ENCODE results near the gene REPIN1.

REPIN1 gene

DNA sequence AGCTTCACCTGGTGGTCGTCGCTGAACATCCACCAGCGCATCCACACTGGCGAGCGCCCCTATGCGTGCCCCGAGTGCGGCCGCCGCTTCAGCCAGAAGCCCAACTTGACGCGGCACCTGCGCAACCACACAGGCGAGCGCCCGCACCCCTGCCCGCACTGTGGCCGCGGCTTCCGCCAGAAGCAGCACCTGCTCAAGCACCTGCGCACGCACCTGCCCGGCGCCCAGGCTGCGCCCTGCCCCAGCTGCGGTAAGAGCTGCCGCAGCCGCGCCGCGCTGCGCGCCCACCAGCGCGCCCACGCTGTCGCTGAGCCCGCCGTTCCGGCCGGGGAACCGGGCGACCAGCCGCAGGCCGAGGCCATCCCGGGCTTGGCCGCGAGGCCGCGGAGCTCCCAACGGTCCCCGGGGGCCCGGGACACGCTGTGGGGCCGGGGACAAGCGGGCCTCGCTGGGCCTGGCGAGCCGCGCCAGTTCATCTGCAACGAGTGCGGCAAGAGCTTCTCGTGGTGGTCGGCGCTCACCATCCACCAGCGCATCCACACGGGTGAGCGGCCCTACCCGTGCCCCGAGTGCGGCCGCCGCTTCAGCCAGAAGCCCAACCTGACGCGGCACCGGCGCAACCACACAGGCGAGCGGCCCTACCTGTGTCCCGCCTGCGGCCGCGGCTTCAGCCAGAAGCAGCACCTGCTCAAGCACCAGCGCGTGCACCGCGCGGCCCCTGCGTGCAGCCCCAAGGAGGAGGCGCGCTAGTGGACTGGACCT is 28.9 kb downstream of the REPIN1 start:
- FAIRE-seq = no peak

DNA sequence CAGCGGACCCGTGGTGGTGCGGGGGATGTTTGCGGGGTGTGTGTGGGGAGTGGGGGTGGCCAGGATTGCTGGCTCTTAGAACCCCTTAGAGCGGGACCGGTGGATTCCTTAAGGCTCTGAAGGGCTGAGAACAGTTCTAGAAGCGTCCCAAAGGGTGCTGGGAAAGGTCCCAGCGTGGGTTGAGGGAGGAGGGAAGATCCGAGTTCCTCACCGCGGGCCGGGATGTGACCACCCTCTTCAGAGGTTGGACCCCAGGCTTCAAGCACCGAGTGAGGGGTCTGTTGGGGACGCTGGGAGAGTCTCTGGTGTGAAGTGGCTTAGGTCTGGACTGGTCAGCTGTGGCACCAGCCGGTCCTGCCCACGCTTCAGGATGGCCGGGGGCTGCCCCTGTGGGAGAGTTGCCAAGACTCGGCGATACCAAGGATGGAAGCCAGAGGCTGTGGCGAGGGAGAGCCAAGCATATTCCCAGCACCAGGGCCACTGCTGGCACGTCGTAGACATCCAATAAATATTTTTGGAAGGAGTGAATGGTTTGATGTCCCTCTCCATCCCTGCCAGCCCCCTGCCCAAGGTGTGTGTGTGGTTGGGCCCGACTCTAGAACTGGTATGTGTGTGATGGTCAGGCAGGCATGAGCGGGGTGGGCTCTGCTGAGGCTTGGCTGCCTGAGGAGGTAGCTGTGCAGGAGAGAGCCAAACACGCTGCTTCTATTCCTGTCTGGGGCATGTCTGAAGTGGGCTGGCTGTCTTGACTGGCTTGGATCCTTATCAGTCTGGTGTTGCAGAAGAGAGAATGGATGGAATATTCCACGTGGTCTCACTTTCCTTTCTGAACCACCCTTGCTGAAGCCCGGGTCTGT is 29.7 kb downstream of the REPIN1 start:
- FAIRE-seq = no peak

DNA sequence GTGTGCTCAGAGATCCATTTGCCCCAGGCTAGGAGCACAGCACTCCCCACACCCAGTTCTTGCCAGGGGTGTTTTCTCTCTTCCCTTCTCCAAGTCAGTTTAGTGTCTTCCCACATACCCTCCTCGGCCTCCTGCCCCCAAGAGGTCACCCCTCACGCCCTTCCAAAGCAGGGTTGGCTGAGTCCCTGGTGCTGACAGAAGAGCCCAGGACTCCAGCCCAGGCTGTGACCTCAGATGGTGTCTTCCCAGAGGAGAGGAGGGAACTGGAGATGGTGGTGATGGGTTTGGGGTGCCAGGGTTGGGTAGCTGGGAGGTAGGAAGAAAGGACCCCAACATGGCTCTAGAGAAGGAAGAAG is 30.3 kb downstream of the REPIN1 start:
- no peak for FAIRE-seq

DNA sequence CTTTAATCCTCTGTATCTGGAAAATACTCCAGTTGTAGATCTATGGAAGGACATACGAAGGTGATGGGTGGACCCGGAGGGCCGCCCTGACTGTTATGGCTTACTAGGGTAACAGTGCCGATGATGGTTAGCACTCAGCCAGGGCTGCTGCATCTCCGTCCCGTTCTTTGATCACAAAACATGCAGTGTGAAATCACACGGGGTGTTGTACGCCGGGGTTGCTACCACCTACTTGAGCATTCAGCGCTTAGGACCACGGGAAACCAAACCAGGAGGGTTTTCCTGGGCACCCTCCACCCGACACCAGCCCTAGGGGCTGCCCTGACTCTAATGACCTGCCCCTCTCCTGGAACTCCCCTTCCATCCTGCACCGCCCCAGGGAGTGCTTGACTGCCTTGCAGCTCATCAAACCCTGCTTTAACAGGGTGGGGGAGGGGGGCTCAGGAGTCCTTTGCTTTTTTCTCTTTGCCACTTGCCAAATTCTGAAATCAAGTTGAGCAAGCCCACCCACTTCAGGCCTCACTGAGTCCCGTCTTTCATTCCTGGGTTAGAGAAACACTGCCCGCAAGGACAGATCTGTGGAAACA is 30.9 kb downstream of the REPIN1 start:
- FAIRE-seq = no peak

DNA sequence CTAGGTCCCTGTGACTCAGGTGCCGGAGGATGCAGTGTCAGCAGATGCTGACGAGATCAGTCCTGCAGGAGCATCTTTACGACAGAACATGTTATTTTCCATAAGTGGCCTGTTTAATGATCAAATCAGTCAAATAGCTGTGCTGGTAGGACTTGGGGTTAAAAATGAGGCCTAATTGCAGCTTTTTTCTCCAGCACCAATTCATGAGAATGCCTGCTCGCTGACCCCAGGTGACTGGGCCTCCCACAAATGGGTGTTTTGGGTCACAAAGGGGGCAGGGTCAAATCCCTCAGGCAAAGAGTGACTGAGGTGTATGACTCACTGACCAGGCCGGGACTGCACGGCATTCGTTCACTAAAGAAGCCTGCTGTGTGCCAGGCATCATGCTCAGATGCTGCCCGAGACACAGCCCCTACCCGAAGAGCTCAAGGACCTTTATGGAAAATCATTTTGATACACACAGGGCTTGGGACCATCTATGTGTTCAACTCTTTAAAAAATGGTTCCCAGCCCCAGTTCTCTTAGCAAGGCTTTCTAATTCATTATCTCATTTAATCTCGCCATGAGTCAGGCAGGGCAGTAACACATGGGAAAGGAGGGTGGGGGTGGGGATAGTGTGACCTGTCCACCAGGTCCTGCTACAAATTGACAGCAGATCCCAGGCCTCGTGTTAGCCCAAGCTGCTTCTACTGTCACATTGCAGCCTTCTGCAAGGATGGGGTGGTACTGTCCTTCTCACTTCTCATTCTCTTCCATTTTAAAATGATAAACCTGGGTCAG is 31.6 kb downstream of the REPIN1 start:
- FAIRE-seq = no peak

DNA sequence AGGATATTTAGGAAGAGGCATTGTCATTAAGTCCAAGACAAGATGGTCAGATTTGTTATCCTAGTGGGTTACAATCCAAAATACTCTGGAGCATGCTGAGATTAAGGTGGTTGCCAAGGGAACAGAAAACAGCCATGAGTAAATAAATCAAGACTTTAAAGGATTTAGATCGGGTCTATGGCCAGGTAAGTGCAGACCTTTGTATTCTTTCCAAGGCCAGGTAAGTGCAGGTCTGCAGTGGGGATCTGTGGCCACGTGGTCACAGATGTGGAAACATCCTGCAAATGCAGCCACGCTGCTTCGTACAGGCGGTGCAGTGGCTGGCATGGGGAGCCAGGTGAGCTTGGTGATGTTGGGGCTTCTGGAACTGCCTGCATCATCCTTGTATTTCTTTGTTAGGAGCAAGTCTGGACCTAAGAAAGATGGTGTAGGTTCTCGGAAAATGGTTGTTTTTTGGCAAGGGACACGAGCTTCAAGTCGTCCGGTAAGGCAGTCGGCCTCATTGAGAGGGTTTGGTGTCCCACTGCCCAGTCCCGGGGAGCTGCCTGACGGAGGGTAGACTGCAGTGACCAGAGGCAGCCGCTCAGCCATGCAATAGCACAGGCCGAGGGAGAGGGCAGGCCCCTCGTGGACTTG is 32.3 kb downstream of the REPIN1 start:
- FAIRE-seq = no peak

DNA sequence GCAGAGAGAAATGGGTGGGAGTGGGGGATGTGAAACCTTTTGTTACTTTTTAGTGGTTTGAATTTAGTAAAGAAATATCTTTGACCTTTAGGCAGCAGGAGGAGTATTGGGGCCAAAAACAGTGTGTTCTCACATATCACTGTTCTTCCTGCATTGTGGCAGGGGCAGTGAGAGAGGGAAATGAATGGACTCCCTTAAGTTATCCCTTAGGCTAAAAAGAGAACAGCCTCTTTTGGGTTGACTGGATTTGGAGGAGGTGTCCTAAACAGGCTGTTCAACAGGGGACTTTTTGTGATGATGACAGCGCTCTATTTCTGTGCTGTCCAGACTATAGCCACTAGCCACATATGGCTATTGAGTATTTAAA is 32.8 kb downstream of the REPIN1 start:
- no peak for FAIRE-seq

DNA sequence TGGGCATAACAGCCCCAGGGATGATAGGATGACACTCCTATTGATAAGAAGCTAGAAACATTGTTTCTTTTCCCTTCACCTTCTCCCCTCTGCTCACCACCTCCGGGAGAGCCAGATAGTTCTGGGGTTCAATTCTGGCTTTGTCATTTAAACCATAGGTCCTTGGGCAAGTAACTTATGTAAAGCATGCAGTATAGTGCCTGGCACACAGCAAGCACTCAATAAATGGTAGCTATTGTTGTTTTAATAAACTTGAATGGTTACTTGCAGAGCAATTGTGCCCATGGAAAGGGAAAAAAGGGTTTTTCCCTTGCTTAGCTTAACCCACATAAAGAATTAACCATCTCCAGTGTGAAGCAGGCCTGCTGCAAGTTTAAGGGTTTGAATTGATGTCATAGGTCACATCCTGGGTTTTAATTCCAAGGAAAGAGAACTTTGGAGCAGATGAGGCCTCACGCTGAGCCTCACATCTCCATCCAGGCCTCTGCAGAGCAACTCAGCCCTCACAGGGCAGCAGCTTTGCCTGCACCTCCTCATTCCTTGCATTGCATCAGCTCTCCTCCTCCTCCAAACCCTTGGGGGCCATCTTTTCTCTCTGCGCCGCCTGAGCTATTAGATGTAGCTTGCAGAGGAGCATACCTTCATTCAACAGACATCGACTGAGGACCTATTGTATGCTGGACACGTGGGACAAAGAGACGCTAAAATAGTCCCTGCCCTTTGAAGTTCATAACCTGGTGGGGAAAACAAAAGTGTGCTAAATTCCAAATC is 33.4 kb downstream of the REPIN1 start:
- FAIRE-seq = no peak

DNA sequence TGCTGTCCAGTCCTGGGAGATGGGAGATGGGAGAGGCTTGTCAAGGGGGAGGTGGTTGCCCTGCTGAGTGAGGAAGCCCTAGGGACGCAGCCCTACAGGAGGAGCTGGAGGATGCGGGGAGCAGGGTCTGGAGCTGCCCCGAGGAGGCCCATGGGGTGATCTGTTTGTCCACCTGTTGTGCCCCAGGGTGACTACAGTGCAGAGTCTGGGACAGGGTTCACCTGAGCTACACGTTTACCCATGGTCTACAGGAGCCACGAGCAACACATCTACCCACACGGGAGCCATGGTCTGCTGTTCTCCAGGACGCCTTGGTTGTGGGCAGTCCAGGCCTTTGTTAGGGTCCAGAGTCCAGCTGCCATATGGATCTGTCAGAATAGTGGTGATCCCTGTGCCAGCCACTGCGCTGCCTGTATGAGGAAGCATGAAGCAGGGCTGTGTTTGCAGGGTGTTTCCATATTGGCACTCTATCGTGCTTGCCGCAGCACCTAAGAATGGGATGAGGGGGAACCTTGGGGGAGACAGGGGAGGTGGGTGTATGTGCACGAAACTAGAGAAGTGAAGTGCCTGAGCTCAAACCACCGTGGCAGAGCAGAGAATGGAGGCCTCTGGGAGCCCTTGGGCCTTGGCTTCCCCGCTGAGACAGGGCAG is 34.2 kb downstream of the REPIN1 start:
- no peak for FAIRE-seq

DNA sequence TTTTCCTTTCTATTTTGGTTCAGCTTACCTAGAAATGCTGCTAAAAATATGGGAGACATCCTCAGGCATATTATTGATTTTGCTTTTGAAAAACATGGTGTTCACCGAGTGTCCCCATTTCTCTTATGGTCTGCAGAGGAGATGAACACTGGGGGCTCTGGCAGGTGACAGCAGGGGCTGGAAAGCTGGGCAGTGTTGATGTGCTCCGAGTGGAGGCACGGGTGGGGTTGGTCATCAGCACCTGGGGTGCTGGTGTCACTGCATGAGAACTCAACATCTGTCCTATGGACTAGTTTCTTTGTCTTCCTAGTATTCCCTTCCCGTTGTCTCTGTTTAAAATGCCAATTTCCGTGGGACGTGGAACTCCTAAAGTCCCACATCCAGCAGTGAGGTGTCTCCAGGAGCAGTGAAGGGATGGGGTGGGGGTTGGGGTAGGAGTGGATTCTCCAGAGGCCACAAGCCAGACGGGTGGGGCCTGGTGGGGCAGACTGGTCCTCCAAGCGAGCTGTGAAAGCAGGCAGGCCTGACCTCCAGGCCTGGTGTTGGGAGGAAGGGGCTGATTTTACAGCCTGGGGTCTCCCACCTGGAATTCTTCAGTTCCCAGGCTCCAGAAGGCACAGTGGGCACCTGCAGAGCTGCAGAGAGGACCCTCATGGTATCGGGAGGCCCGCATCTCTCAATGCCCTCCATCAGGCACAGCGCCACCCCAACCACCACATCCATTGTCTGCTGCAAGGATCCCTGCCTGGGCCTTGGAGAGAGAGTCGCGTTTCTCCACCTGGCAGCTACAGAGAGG is 35.0 kb downstream of the REPIN1 start:
- no peak for FAIRE-seq

DNA sequence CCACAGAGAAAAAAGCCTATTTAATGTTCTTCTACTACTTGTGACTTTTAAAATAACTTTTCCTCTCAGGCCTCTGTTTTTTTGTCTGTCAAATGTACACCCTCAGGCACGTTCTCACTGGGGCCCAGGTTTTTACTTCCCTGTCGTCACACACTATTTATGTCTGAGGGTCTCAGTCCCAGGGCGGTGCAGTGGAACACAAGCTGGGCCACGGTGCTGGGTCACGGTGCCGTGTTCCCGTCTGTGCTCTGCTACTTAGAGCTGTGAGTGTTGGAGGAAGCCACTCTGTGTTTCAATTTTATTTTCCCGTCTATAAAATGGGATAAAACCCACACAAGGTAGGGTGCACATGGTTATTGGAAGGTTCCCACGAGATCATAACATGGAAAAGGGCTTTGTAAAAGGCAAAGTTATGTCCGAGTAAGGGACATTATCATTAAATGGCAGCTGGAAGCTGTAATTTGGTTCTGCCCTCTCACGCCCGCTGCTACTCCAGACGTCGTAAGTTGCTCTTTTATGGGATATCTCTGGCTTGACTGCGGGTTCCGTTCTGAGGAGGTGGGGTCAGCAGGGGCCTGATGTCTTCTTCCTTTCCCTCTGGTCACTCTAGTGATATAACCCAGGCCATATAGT is 35.7 kb downstream of the REPIN1 start:
- FAIRE-seq = no peak

DNA sequence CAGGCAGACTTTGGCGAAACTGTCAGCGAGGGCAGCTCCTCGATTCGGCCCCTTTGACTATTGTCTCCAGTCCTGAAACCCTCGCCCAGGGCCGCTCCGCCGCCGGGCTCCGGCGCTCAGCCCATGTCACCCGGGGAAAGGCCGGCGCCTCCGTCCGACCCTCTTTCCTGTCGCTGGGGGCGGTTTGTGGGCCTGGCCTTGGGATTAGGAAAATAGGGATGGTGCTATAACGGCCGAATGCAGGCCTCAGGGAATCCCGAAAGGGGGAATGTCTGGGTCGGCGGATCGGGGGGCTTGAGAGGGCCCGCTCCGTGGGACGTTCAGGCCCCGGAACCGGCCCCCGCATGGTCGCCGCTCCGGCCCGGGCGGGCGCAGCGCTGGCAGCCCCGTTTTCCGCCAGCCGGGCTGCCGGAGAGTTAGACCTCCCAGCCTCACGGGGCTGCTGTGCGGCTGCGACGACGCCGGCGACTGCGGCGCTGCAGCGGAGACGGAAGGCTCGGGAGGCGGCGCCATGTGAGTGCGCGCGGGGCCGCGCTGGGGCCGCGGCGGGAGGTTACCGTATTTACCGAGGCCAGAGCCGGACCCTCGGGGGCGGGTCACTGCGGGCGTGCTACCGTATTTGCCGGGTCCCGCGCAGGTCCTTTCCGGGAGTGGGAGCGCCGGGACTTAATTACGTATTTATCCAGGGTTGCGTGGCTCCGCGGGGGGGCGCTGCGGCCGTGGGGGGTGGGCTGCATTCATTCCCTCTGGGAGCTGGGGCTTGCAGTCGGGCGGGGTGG is 36.4 kb downstream of the REPIN1 start:
- FAIRE-seq = no peak

DNA sequence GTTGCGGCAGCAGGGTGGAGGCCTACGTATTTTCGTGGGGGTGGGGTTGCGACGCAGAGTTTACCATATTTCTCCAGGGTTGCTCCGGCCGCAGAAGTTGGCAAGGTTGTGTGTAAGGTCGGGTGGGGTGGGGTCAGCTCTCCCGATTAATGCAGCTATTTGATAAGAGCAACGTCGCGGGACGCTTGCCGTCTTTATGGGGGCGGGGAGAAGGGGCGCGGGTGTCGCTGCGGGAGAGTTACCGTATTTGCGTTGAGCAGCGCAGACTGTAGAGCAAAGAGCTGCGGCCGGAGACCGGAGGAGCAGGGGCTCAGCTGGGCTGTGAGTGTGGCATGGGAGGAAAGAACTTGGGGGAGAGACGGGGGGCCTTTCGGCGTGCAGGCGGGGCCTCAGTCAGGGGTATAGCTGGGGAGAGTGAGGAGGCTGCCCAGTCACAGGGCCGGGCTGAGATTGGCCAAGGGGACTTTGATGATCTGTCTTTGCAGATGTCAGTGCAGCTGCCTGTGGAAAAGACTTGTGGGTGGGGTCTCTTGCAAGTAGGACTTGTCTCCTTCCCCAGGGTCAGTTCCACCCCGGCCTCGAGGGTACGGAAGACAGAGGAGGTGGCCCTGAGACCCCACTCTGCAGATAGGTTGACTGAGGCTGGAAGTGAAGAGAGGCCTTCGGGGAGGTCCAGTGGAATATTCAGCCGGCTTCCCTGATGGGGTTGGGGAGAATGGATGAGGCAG is 37.1 kb downstream of the REPIN1 start:
- no peak for FAIRE-seq

DNA sequence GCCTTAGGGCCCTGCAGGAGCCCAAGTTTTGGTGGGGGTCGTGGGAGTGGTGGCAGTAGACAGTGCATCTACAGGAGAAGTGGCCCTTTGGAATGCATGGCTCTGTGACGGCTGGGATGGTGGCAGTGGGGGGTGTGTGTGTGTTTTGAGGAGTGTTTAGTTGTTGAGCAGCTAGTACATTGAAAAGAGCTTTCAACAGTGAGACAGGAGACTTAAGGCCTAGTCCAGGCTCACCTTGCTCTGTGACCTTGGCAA is 37.6 kb downstream of the REPIN1 start:
- no peak for FAIRE-seq

DNA sequence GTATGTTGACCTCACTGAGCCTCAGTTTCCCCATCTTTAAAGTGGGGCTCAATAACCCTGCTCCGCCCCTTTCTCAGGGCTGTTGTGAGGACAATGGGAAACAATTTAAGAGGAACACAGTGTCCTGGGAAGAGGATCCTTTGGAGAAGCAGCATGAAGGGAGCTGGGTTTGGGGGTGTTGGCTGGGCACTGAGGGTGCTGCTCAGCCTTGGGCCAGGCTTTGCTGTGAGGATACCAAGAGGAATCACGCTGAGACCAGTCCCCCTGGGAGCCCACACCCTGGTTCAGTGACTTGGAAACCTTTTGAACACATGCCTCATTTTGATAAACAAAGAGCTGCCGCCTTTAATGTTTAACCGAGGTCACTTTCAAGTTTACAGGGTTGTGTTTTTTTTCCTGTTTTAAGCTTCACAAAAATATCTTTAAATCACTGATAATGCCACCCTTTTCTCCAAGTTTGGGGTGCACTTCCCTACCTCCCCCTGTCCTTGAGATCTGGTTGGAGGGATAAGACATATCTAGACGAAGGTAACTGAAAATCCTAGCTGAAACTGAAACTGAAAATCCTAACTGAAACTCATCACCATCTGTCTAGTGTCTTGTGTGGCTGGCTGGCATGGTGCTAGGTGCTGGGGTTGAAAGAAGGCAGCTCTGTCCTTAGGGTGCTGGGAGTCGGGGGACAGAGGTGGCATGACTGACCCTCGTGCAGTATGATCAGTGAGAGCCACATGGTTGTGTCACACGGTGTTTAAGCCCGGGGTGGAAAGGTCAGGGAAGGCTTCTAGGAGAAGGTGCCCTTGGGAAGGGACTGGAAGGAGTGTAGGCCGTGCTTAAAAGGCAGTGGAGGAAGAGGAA is 38.2 kb downstream of the REPIN1 start:
- no peak for FAIRE-seq

DNA sequence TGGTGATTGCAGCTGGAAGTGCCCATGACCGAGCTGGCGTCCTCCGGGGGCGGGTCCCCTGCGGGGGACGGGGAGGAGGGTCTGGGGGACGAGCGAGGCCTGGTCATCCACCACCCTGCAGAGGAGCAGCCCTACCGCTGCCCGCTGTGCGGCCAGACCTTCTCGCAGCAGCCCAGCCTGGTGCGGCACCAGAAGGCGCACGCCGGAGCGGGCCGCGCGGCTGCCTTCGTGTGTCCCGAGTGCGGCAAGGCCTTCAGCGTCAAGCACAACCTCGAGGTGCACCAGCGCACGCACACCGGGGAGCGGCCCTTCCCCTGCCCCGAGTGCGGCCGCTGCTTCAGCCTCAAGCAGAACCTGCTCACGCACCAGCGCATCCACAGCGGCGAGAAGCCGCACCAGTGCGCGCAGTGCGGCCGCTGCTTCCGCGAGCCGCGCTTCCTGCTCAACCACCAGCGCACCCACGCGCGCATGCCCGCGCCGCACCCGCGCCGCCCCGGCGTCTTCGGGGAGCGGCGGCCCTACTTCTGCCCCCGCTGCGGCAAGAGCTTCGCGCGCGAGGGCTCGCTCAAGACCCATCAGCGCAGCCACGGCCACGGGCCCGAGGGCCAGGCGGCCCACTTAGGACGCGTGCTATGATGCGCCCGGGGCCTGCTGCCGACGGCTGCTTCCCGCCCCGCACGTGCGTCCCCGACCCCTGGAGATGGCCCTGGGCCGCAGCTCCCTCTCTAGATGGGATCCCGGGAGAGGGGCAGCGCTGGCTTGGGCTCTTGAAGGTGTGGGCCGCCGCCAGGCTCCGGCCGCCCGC is 39.2 kb downstream of the REPIN1 start:
- no peak for FAIRE-seq
